T-cell (primary cell): Measurements from ENCODE around the gene C3AR1. TPM values are rescaled to one million over a fixed set of nuclear protein-coding genes. Genes with fewer than 3 reads are reported as not detected.

ENCODE experiments used
- ATAC-seq, 4 experiments: fragments of 200-7000 bp in 3 of 4; fragments of 150-1000 bp in 1 of 4; cut with Tn5 transposase; replicated peaks in 1 of 4; 1 replicate in 3 of 4; 2 replicates in 1 of 4; pipeline ENCODE4 v1.10.0; 2021; ENCODE audit warnings: moderate library complexity in 3 of 4, mild to moderate bottlenecking in 2 of 4, moderate number of reproducible peaks in 1 of 4
- CTCF ChIA-PET, 2 donors: fragments of 300-600 bp; sonication (Branson Sonifier 250); formaldehyde crosslinking; loops; one replicate each; lab custom pipeline; 2022; ENCODE audit warnings: antibody characterized with exemption in 2 of 2; lab: Charles Lee
- POLR2A ChIA-PET, 2 donors: fragments of 300-600 bp; sonication (Branson Sonifier 250); formaldehyde crosslinking; loops; one replicate each; lab custom pipeline; 2022; ENCODE audit warnings: antibody characterized with exemption in 2 of 2; lab: Charles Lee
- DNase-seq, 35 experiments: peaks; one replicate each; pipeline versions ENCODE4 v3.0.0 to v3.0.0-alpha.2; 2013 to 2023
- H3K27ac ChIP-seq: one replicate; pipeline ENCODE4 v1.5.1; 2013; ENCODE audit warnings: low read length
- H3K27me3 ChIP-seq, 2 experiments: replicated peaks in 1 of 2; 1 replicate in 1 of 2; 2 replicates in 1 of 2; pipeline versions ENCODE4 v1.6.1 to v1.7.0; 2013; ENCODE audit warnings: low read length in 1 of 2, mixed read lengths in 1 of 2; ENCODE audit not compliant: control insufficient read depth in 2 of 2, insufficient read depth in 2 of 2; ENCODE audit errors: extremely low read depth in 1 of 2
- H3K36me3 ChIP-seq, 2 donors: 1 replicate in 1 of 2; 2 replicates in 1 of 2; pipeline versions ENCODE4 v1.6.1 to v1.7.0; 2013; ENCODE audit warnings: low read length in 1 of 2; ENCODE audit not compliant: control insufficient read depth in 2 of 2, insufficient read depth in 1 of 2; ENCODE audit errors: extremely low read depth in 1 of 2
- H3K4me1 ChIP-seq, 2 experiments: 1 replicate in 1 of 2; 2 replicates in 1 of 2; pipeline versions ENCODE4 v1.6.1 to v1.7.0; 2013; ENCODE audit warnings: low read length in 2 of 2, mixed read lengths in 1 of 2; ENCODE audit not compliant: insufficient read depth in 2 of 2, control insufficient read depth in 1 of 2; ENCODE audit errors: extremely low read depth in 1 of 2
- H3K4me3 ChIP-seq, 2 donors: 1 replicate in 1 of 2; 2 replicates in 1 of 2; pipeline versions ENCODE4 v1.5.1 to v1.7.0; 2013; ENCODE audit warnings: mild to moderate bottlenecking in 2 of 2, low read length in 1 of 2, moderate library complexity in 1 of 2; ENCODE audit not compliant: control insufficient read depth in 1 of 2; ENCODE audit errors: extremely low read depth in 1 of 2
- H3K9me3 ChIP-seq: 2 replicates; pipeline ENCODE4 v1.7.0; 2013
- H3K27ac Mint-ChIP-seq, 2 donors: one replicate each; pipeline ENCODE4 v1.8.0; 2020 to 2021; ENCODE audit warnings: mild to moderate bottlenecking in 2 of 2, mixed read lengths in 2 of 2
- H3K27me3 Mint-ChIP-seq, 2 donors: one replicate each; pipeline ENCODE4 v1.8.0; 2021 to 2022; ENCODE audit warnings: mixed read lengths in 2 of 2
- H3K36me3 Mint-ChIP-seq: one replicate; pipeline ENCODE4 v1.8.0; 2021; ENCODE audit warnings: mixed read lengths
- H3K4me1 Mint-ChIP-seq, 3 donors: one replicate each; pipeline ENCODE4 v1.8.0; 2020 to 2022; ENCODE audit warnings: mixed read lengths in 3 of 3, mild to moderate bottlenecking in 1 of 3
- H3K4me3 Mint-ChIP-seq, 3 donors: one replicate each; pipeline ENCODE4 v1.8.0; 2020 to 2022; ENCODE audit warnings: mild to moderate bottlenecking in 3 of 3, mixed read lengths in 3 of 3, moderate library complexity in 3 of 3
- H3K9me3 Mint-ChIP-seq, 3 donors: one replicate each; pipeline ENCODE4 v1.8.0; 2020 to 2022; ENCODE audit warnings: mixed read lengths in 3 of 3
- WGBS: methylation state at CpG from one replicate; pipeline ENCODE4 v1.1.5; 2013; ENCODE audit warnings: missing lambda C conversion rate; ENCODE audit not compliant: insufficient coverage; 5-methylcytosine and 5-hydroxymethylcytosine counted together
- total RNA-seq, 35 experiments: library from RNA in 6 of 35; stranded (reverse) in 6 of 35; fragments of 120-200 nt in 1 of 35; gene quantifications; one replicate each; pipeline versions ENCODE4 v1.2.1 to v1.2.4 and lab custom pipeline; 2013 to 2026

C3AR1 gene
- total RNA-seq, 5 donors from 2014 or later (not counting 1 experiment from before 2014, with no cell fraction given) = 0.68 to 5.1 (median 2.4) TPM

- DNase-seq (peak in 18 of 35 experiments; percentile 1 to 57 (median 19)), ATAC-seq (no peak)
- CTCF ChIA-PET = interaction anchor here in 1 of 2 donors (1.0 to 5.2 kb wide), 4 partner anchors 36 to 148 kb away, joined by 3 to 88 read pairs (median 6); no protein-coding TSS in a partner anchor
- Mint-ChIP-seq H3K4me3 (peak overlapping the region; percentile 95 to 97 (median 95)), H3K9me3 (no peaks in the 10 kb centered on the region), H3K4me1 (peaks cover 70 to 84% (median 72%) of the 10 kb centered on the region in 3 donors), H3K27ac (peak overlapping the region; percentile 94), H3K27me3 (no peaks in the 10 kb centered on the region), H3K36me3 (peaks cover 8% of the 10 kb centered on the region)
- no peaks in the 10 kb centered on the region for H3K27me3 ChIP-seq
- H3K4me1 ChIP-seq = peaks cover 31 to 34% of the 10 kb centered on the region in 2 experiments
- 3% methylated on average over 6 of the region's 15 CpGs for WGBS
- H3K27ac ChIP-seq = peak overlapping the region; percentile 95
- no peaks in the 10 kb centered on the region for H3K9me3 ChIP-seq
- POLR2A ChIA-PET = interaction anchor here in 1 of 2 donors (0.6 to 2.4 kb wide), 4 partner anchors 51 to 620 kb away, joined by 3 to 9 read pairs (median 6); partner anchors contain the start of gene SLC2A3
- H3K36me3 ChIP-seq = peaks cover 0 to 10% of the 10 kb centered on the region in 2 donors
- H3K4me3 ChIP-seq = peak overlapping the region; percentile 78 to 94
Measured at GRCh38 chr12:8081251-8081920, 15.2 kb upstream of the C3AR1 start.

DNA sequence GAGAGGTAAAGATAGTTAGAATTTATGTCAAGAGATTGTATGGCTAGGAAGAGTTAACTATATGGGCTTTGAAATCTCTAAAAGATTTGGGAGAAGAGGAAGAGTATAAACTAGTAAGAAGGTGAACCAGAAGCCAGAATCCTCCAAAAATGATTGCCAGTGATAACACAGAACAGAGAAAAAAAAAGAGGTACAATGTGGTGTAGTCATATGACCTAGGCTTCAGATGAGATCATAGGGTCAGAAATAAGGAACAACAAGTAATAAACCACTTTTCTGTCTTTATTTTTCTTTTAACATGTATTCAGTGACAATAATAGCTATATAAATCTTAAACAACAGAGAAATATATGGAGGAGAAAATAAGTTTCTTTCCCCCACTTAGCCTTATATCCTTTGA, 14.0 kb upstream of the C3AR1 start:
- Histone ChIP-seq H3K4me3 (no peak overlapping the region), H3K36me3 (no peaks in the 10 kb centered on the region), H3K9me3 (no peaks in the 10 kb centered on the region), H3K27ac (peak overlapping the region; percentile 95), H3K4me1 (peaks cover 25 to 32% of the 10 kb centered on the region in 2 experiments), H3K27me3 (no peaks in the 10 kb centered on the region)
- Mint-ChIP-seq H3K9me3 (no peaks in the 10 kb centered on the region), H3K36me3 (peaks cover 5% of the 10 kb centered on the region), H3K27me3 (no peaks in the 10 kb centered on the region), H3K4me3 (peak overlapping the region; percentile 0 to 97 (median 32)), H3K27ac (peak overlapping the region; percentile 94), H3K4me1 (peaks cover 60 to 75% (median 64%) of the 10 kb centered on the region in 3 donors)
- ChIA-PET CTCF (interaction anchor here in 1 of 2 donors (5.2 kb wide), 1 partner anchor 35 kb away, joined by 88 read pairs; no protein-coding TSS in a partner anchor), POLR2A (no interaction called here)
- ATAC-seq (no peak), DNase-seq (peak in 1 of 35 experiments; percentile 33)

GRCh38 chr12:8078916-8079315, 12.8 kb upstream of the C3AR1 start:
- no peaks in the 10 kb centered on the region for H3K36me3 ChIP-seq
- Mint-ChIP-seq H3K27ac (peak overlapping the region; percentile 94), H3K4me1 (peaks cover 50 to 66% (median 52%) of the 10 kb centered on the region in 3 donors), H3K4me3 (no peak overlapping the region), H3K36me3 (no peaks in the 10 kb centered on the region), H3K9me3 (no peaks in the 10 kb centered on the region), H3K27me3 (no peaks in the 10 kb centered on the region)
- peak overlapping the region; percentile 19 for H3K27ac ChIP-seq
- H3K4me1 ChIP-seq = peaks cover 20 to 27% of the 10 kb centered on the region in 2 experiments
- 88% methylated on average over 1 of the region's 2 CpGs for WGBS
- POLR2A ChIA-PET = interaction anchor here (0.7 to 1.2 kb wide), 8 partner anchors 9 to 158 kb away, joined by 3 to 8 read pairs (median 4); no protein-coding TSS in a partner anchor
- no peaks in the 10 kb centered on the region for H3K9me3 ChIP-seq
- no peak overlapping the region for H3K4me3 ChIP-seq
- CTCF ChIA-PET = interaction anchor here (0.6 to 5.2 kb wide), 27 partner anchors 9 to 225 kb away, joined by 3 to 88 read pairs (median 7); partner anchors contain the start of genes C3AR1 (in 2 of the 2), FOXJ2 (in 1 of the 2) and SLC2A3 (in 1 of the 2)
- H3K27me3 ChIP-seq = no peaks in the 10 kb centered on the region
- ATAC-seq (no peak), DNase-seq (no peak)

DNA sequence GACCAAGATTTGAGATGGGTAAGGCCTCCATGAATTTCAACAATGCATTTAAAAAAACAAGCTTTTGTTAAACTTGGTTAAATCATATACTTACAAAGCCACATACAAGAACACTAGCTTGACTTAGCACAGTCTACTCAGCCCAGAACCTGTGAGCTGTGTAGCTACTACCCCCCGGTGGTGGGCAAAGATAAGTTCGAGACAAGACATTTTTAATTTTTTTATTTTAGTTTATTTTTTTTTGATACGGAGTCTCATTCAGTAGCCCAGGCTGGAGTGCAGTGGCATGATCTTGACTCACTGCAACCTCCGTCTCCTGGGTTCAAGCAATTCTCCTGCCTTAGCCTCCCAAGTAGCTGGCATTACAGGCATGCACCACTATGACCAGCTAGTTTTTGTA, 12.2 kb upstream of the C3AR1 start:
- 88% methylated on average over 1 of the region's 4 CpGs for WGBS

DNA sequence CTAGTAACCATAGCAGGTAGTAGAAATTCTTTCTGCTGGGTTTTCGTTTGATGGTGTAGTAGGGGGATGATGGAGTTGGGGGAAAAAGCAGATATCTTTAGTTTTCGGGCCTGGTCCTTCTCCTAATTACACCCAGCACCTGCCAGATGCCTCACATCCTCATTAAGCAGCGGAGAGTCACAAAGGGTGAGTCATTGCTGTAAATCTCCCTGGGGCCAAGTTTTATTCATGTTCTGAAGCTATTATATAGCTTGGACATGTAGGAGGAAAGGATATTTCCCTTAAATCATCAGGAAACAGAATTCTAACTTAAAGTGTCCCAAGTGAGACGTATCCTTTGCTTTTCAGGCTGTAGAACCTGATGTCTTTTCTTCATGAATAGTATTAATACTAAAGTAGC, 11.0 kb upstream of the C3AR1 start:
- POLR2A ChIA-PET = interaction anchor here (0.6 to 0.7 kb wide), 2 partner anchors 36 to 456 kb away, joined by 3 read pairs; no protein-coding TSS in a partner anchor
- H3K9me3 Mint-ChIP-seq = no peaks in the 10 kb centered on the region
- ATAC-seq (no peak), DNase-seq (no peak)
- no peaks in the 10 kb centered on the region for H3K27me3 Mint-ChIP-seq
- peaks cover 7 to 14% of the 10 kb centered on the region in 2 experiments for H3K4me1 ChIP-seq
- H3K27me3 ChIP-seq = no peaks in the 10 kb centered on the region
- CTCF ChIA-PET = interaction anchor here (0.5 to 5.2 kb wide), 11 partner anchors 9 to 176 kb away, joined by 3 to 88 read pairs (median 15); partner anchors contain the start of gene C3AR1 (in 1 of the 2)
- no peaks in the 10 kb centered on the region for H3K36me3 ChIP-seq
- peak overlapping the region; percentile 68 to 69 for H3K27ac Mint-ChIP-seq
- no peak overlapping the region for H3K4me3 ChIP-seq
- no peak overlapping the region for H3K27ac ChIP-seq
- no peaks in the 10 kb centered on the region for H3K9me3 ChIP-seq
- H3K4me1 Mint-ChIP-seq = peaks cover 35 to 49% (median 41%) of the 10 kb centered on the region in 3 donors
- no CpG with 5 or more reads among the region's 4 CpGs for WGBS
- no peaks in the 10 kb centered on the region for H3K36me3 Mint-ChIP-seq
- no peak overlapping the region for H3K4me3 Mint-ChIP-seq

More for the DNA sequence above, 12.2 kb upstream of the C3AR1 start:
- peaks cover 15 to 23% of the 10 kb centered on the region in 2 experiments for H3K4me1 ChIP-seq
- H3K9me3 ChIP-seq = no peaks in the 10 kb centered on the region
- H3K27ac ChIP-seq = no peak overlapping the region
- no peaks in the 10 kb centered on the region for H3K27me3 ChIP-seq
- Mint-ChIP-seq H3K4me1 (peaks cover 45 to 61% (median 47%) of the 10 kb centered on the region in 3 donors), H3K9me3 (no peaks in the 10 kb centered on the region), H3K4me3 (no peak overlapping the region), H3K36me3 (no peaks in the 10 kb centered on the region), H3K27ac (peak overlapping the region; percentile 94), H3K27me3 (no peaks in the 10 kb centered on the region)
- POLR2A ChIA-PET = interaction anchor here (0.5 to 1.2 kb wide), 11 partner anchors 9 to 159 kb away, joined by 3 to 5 read pairs (median 4); partner anchors contain the start of gene SLC2A3 (in 1 of the 2)
- CTCF ChIA-PET = interaction anchor here (0.5 to 5.2 kb wide), 40 partner anchors 9 to 225 kb away, joined by 3 to 88 read pairs (median 5); partner anchors contain the start of genes C3AR1 (in 2 of the 2), FOXJ2 (in 1 of the 2) and SLC2A3 (in 1 of the 2)
- H3K4me3 ChIP-seq = no peak overlapping the region
- peak; percentile 23 to 40 (median 32) for ATAC-seq
- H3K36me3 ChIP-seq = no peaks in the 10 kb centered on the region
- peak in 34 of 35 experiments; percentile 42 to 82 (median 66) for DNase-seq

GRCh38 chr12:8076366-8076765, 10.2 kb upstream of the C3AR1 start:
- ATAC-seq (no peak), DNase-seq (no peak)
- Histone ChIP-seq H3K36me3 (no peaks in the 10 kb centered on the region), H3K9me3 (no peaks in the 10 kb centered on the region), H3K27me3 (peaks cover 0 to 2% of the 10 kb centered on the region in 2 experiments), H3K4me1 (peaks cover 7 to 14% of the 10 kb centered on the region in 2 experiments), H3K27ac (no peak overlapping the region), H3K4me3 (no peak overlapping the region)
- H3K9me3 Mint-ChIP-seq = no peaks in the 10 kb centered on the region
- no peaks in the 10 kb centered on the region for H3K36me3 Mint-ChIP-seq
- ChIA-PET CTCF (interaction anchor here in 1 of 2 donors (0.6 to 5.2 kb wide), 4 partner anchors 10 to 116 kb away, joined by 4 to 88 read pairs (median 26); partner anchors contain the start of gene C3AR1), POLR2A (no interaction called here)
- H3K4me1 Mint-ChIP-seq = peaks cover 33 to 44% (median 40%) of the 10 kb centered on the region in 3 donors
- 100% methylated on average over 2 of the region's 4 CpGs for WGBS
- no peaks in the 10 kb centered on the region for H3K27me3 Mint-ChIP-seq
- H3K27ac Mint-ChIP-seq = no peak overlapping the region
- H3K4me3 Mint-ChIP-seq = no peak overlapping the region
